Uterus (tissue), 4 donors: ENCODE measurements around the gene UCK2. TPM values are rescaled to one million over a fixed set of nuclear protein-coding genes. Genes with fewer than 3 reads are reported as not detected.

ENCODE experiments used
- DNase-seq, 2 donors: peaks; one replicate each; pipeline ENCODE4 v3.0.0-alpha.2; 2019 to 2020
- H3K27ac ChIP-seq, 2 donors: fragments of 200-600 bp; sonication (generic); 1 replicate in 1 of 2; 2 replicates in 1 of 2; pipeline ENCODE4 v1.5.1; 2016 to 2018
- H3K27me3 ChIP-seq, 2 donors: fragments of 200-600 bp; sonication (generic); one replicate each; pipeline ENCODE4 v1.5.1; 2018 to 2019; ENCODE audit warnings: control low read depth in 1 of 2
- H3K36me3 ChIP-seq, 2 donors: fragments of 200-600 bp; sonication (generic); one replicate each; pipeline ENCODE4 v1.5.1; 2019; ENCODE audit warnings: control low read depth in 1 of 2
- H3K4me1 ChIP-seq, 2 donors: fragments of 200-600 bp; sonication (generic); one replicate each; pipeline ENCODE4 v1.5.1; 2018 to 2019; ENCODE audit warnings: control low read depth in 1 of 2
- H3K4me3 ChIP-seq, 2 donors: fragments of 200-600 bp; sonication (generic); 1 replicate in 1 of 2; 2 replicates in 1 of 2; pipeline ENCODE4 v1.5.1; 2018 to 2019; ENCODE audit warnings: mild to moderate bottlenecking in 1 of 2
- H3K9me3 ChIP-seq, 2 donors: fragments of 200-600 bp; sonication (generic); one replicate each; pipeline ENCODE4 v1.5.1; 2019; ENCODE audit warnings: control low read depth in 1 of 2
- POLR2A ChIP-seq, 2 donors: fragments of 450-650 bp; IDR thresholded peaks; one replicate each; pipeline ENCODE4 v1.6.1; 2016; ENCODE audit warnings: antibody characterized with exemption in 2 of 2, mild to moderate bottlenecking in 1 of 2, moderate library complexity in 1 of 2
- intact Hi-C: fragments of 100-400 bp; cut with DNase I; formaldehyde crosslinking; loops from one replicate; pipeline ENCODE4 v1.15.1; 2023; ENCODE audit warnings: low total_unique reads
- total RNA-seq, 4 donors: library from RNA; depleted of rRNA in 3 of 4; stranded (reverse); fragments of >200 nt in 3 of 4; gene quantifications; one replicate each; pipeline versions ENCODE4 v1.1.0 to v1.2.4, GENCODE V29; 2014 to 2023
- TF ChIP-seq, protein P1 (sequence below), 4 experiments: fragments of 200-600 bp in 2 of 4; fragments of 450-650 bp in 2 of 4; sonication (generic) in 2 of 4; IDR thresholded peaks; one replicate each; pipeline ENCODE4 v1.5.1; 2016 to 2019; ENCODE audit warnings: antibody characterized with exemption in 4 of 4, mild to moderate bottlenecking in 2 of 4, moderate library complexity in 1 of 4
- donor health status: DM: yes; HTN: yes; CAD: no.

UCK2 gene
- total RNA-seq, 4 donors from 2014 or later: 3.5 to 34.1 (median 25.7) TPM

DNA sequence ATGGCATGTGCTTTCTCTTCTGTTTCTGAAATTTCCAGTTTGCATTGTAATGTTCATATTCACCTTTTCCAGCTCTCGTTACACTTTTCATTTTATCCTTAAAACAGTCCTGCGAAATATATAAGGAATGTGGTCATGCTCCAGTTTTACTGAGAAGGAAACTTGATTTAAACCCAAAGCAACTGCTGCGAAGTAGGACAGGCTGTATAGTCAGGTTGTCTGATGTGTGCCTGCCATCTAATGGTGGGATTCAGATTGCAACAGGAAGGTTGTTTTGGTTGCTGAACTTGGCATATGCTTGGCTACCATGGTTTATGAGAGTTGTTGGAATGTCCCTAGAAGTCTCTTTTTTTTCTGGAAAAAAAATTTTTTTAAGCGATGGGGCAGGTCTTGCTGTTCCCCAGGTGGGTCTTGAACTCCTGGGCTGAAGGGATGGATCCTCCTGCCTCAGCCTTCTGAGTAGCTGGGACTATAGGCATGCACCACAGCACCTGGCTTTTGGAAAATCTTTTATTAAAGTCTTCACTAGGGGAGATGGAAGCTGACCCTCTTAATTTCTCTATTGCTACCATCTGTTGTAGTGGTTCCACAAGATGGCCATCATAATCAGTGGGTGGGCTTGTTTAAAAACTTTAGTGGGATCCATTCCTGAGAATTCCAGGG lies 86.9 kb downstream of the UCK2 start:
- H3K9me3 ChIP-seq: no peaks in the 10 kb centered on the region
- TF ChIP-seq, protein P1, sequence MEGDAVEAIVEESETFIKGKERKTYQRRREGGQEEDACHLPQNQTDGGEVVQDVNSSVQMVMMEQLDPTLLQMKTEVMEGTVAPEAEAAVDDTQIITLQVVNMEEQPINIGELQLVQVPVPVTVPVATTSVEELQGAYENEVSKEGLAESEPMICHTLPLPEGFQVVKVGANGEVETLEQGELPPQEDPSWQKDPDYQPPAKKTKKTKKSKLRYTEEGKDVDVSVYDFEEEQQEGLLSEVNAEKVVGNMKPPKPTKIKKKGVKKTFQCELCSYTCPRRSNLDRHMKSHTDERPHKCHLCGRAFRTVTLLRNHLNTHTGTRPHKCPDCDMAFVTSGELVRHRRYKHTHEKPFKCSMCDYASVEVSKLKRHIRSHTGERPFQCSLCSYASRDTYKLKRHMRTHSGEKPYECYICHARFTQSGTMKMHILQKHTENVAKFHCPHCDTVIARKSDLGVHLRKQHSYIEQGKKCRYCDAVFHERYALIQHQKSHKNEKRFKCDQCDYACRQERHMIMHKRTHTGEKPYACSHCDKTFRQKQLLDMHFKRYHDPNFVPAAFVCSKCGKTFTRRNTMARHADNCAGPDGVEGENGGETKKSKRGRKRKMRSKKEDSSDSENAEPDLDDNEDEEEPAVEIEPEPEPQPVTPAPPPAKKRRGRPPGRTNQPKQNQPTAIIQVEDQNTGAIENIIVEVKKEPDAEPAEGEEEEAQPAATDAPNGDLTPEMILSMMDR (IDR thresholded peaks at IDR 0.05): peak; percentile 72 to 94 (median 88)
- TF ChIP-seq POLR2A (IDR thresholded peaks at IDR 0.05): no peak
- peak; percentile 52 to 63 for DNase-seq
- H3K4me1 ChIP-seq: no peaks in the 10 kb centered on the region
- H3K27me3 ChIP-seq: no peaks in the 10 kb centered on the region
- H3K36me3 ChIP-seq: no peaks in the 10 kb centered on the region
- intact Hi-C loops: loop anchor here (10.0 kb wide), 1 partner anchor 519 kb away; no protein-coding TSS in a partner anchor
- H3K27ac ChIP-seq: no peak overlapping the region
- H3K4me3 ChIP-seq: no peak overlapping the region

GRCh38 chr1:165915480-165915879 lies 88.1 kb downstream of the UCK2 start:
- TF ChIP-seq, protein P1 (IDR thresholded peaks at IDR 0.05): no peak
- no peak for TF ChIP-seq POLR2A (IDR thresholded peaks at IDR 0.05)
- H3K27me3 ChIP-seq: no peaks in the 10 kb centered on the region
- H3K9me3 ChIP-seq: no peaks in the 10 kb centered on the region
- intact Hi-C loops: loop anchor here (10.0 kb wide), 1 partner anchor 521 kb away; no protein-coding TSS in a partner anchor
- H3K4me3 ChIP-seq: no peak overlapping the region
- H3K4me1 ChIP-seq: no peaks in the 10 kb centered on the region
- no peak for DNase-seq
- H3K27ac ChIP-seq: no peak overlapping the region
- no peaks in the 10 kb centered on the region for H3K36me3 ChIP-seq

DNA sequence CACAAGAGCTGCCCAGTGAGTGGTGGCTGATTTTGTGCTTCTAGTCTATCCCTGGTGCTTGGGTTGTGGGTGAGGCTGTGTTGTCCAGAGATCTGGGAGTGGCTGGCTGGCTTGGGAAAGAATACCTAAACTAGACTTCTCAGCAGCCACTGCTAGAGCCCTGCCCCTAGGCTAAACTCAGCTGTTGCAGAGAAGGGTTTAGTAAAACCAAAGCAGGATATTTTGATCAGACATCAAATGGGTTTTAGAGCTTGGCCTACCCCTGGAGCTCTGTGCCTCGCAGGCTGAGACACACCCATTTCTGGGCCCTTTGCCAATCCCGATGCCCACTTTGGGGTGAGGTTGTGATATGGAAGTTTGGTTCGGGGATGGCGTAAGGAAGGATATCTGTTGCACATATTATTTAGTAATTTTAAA lies 88.5 kb downstream of the UCK2 start:
- DNase-seq: no peak
- intact Hi-C loops: loop anchor here (10.0 kb wide), 1 partner anchor 521 kb away; no protein-coding TSS in a partner anchor

DNA sequence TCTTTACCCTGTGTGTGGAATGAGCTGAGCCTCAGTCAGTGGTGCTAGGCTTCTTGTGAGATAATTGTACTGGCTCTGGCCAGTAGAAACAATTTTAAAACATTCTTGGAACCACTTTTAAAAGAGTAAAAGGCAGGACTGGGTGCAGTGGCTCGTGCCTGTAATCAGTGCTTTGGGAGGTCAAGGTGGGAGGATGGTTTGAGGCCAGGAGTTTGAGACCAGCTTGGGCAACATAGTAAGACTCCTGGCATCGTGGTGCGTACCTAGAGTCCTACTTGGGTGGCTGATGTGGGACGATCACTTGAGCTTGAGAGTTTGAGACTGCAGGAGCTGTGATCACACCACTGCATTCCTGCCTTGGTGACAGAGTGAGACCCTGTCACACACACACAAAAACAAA lies 89.8 kb downstream of the UCK2 start:
- intact Hi-C loops: loop anchor here (10.0 kb wide), 1 partner anchor 522 kb away; no protein-coding TSS in a partner anchor
- DNase-seq: no peak
- TF ChIP-seq POLR2A (IDR thresholded peaks at IDR 0.05): no peak
- TF ChIP-seq, protein P1 (IDR thresholded peaks at IDR 0.05): no peak

More for the DNA sequence above, 88.5 kb downstream of the UCK2 start:
- Histone ChIP-seq H3K4me3 (no peak overlapping the region), H3K9me3 (no peaks in the 10 kb centered on the region), H3K4me1 (no peaks in the 10 kb centered on the region), H3K36me3 (no peaks in the 10 kb centered on the region), H3K27me3 (no peaks in the 10 kb centered on the region), H3K27ac (no peak overlapping the region)
- TF ChIP-seq POLR2A (IDR thresholded peaks at IDR 0.05): no peak
- TF ChIP-seq, protein P1 (IDR thresholded peaks at IDR 0.05): no peak

GRCh38 chr1:165924117-165924516 lies 96.7 kb downstream of the UCK2 start:
- H3K9me3 ChIP-seq: no peaks in the 10 kb centered on the region

More for the DNA sequence above, 89.8 kb downstream of the UCK2 start:
- H3K36me3 ChIP-seq: no peaks in the 10 kb centered on the region
- H3K27ac ChIP-seq: no peak overlapping the region
- no peak overlapping the region for H3K4me3 ChIP-seq
- no peaks in the 10 kb centered on the region for H3K27me3 ChIP-seq
- H3K9me3 ChIP-seq: no peaks in the 10 kb centered on the region
- H3K4me1 ChIP-seq: no peaks in the 10 kb centered on the region

More at GRCh38 chr1:165924117-165924516, 96.7 kb downstream of the UCK2 start:
- H3K4me1 ChIP-seq: peaks cover 0 to 4% of the 10 kb centered on the region in 2 donors
- TF ChIP-seq, protein P1 (IDR thresholded peaks at IDR 0.05): no peak
- no peak for TF ChIP-seq POLR2A (IDR thresholded peaks at IDR 0.05)
- no peaks in the 10 kb centered on the region for H3K36me3 ChIP-seq
- no peak overlapping the region for H3K27ac ChIP-seq
- H3K27me3 ChIP-seq: no peaks in the 10 kb centered on the region
- intact Hi-C loops: loop anchor here (10.0 kb wide), 1 partner anchor 241 kb away; the partner anchor contains the start of gene FAM78B
- DNase-seq: no peak
- H3K4me3 ChIP-seq: no peak overlapping the region
